OCI-LY1 (cell line): ENCODE data around the gene GLYATL3.

Experiments used
- EZH2 ChIP-seq: fragments of 200-600 bp; sonication (generic), shearing (Covaris generic); IDR thresholded peaks from 2 replicates; pipeline ENCODE4 v1.8.0; 2017; ENCODE audit warnings: borderline replicate concordance, mixed run types, mild to moderate bottlenecking, antibody characterized with exemption, low read length, moderate library complexity, mixed read lengths
- TF ChIP-seq, protein P1 (sequence below): fragments of 200-600 bp; sonication (generic), shearing (Covaris generic); IDR thresholded peaks from 2 replicates; pipeline ENCODE4 v1.5.1; 2017; ENCODE audit warnings: mild to moderate bottlenecking, antibody characterized with exemption, low read length, moderate library complexity, mixed read lengths

DNA sequence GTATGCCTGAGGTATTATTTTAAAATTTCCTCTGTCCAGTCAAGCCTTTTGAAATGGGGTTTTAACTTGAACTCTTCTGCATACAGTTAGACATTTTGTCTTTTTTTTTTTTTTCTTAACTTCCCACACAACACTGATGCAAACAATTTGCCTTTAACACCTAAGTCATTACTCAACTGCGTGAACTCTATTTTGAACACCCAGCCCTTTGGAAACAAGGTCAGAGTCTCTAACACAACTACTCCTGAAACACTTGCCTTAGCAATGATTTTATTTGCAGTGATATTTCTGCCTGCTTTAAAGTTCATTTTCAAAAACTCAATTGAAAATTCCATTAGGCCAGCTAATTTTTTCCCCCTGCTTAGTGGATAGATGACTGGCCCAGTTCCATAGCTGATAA is 24.2 kb downstream of the GLYATL3 start:
- TF ChIP-seq, protein P1, sequence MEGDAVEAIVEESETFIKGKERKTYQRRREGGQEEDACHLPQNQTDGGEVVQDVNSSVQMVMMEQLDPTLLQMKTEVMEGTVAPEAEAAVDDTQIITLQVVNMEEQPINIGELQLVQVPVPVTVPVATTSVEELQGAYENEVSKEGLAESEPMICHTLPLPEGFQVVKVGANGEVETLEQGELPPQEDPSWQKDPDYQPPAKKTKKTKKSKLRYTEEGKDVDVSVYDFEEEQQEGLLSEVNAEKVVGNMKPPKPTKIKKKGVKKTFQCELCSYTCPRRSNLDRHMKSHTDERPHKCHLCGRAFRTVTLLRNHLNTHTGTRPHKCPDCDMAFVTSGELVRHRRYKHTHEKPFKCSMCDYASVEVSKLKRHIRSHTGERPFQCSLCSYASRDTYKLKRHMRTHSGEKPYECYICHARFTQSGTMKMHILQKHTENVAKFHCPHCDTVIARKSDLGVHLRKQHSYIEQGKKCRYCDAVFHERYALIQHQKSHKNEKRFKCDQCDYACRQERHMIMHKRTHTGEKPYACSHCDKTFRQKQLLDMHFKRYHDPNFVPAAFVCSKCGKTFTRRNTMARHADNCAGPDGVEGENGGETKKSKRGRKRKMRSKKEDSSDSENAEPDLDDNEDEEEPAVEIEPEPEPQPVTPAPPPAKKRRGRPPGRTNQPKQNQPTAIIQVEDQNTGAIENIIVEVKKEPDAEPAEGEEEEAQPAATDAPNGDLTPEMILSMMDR: no peak
- TF ChIP-seq EZH2: no peak
